Right lobe of liver (tissue), 4 donors: ENCODE measurements around the gene SPAG16.

Source experiments
- POLR2A ChIP-seq: fragments of 450-650 bp; IDR thresholded peaks from one replicate; pipeline ENCODE4 v1.6.1; 2017; ENCODE audit warnings: antibody characterized with exemption, mild to moderate bottlenecking
- TF ChIP-seq, protein P1 (sequence below), 4 donors: fragments of 200-600 bp in 3 of 4; fragments of 450-650 bp in 1 of 4; IDR thresholded peaks; one replicate each; pipeline versions ENCODE4 v1.5.1 to v1.8.0; 2016 to 2022; ENCODE audit warnings: antibody characterized with exemption in 4 of 4, mild to moderate bottlenecking in 2 of 4
- donor health status: DM: no; HTN: no; CAD: no.
- donor health status: DM: no; HTN: no; CAD: no.
- donor health status: DM: no; HTN: yes; CAD: no.

DNA sequence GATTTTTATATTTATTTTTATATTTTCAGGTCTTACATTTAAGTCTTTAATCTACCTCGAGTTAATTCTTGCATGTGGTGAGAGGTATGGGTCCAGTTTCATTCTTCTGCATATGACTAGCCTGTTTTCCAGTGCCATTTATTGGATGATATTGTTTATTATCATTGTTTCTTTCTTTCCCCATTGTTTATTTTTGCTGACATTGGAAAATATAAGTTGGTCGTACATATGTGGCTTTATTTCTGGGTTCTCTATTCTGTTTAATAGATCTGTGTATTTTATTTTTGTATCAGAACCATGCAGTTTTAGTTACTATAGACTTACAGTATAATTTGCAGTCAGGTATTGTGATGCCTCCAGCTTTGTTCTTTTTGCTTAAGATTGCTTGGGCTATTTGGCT, 1013.2 kb downstream of the SPAG16 start:
- no peak for TF ChIP-seq POLR2A
- TF ChIP-seq, protein P1, sequence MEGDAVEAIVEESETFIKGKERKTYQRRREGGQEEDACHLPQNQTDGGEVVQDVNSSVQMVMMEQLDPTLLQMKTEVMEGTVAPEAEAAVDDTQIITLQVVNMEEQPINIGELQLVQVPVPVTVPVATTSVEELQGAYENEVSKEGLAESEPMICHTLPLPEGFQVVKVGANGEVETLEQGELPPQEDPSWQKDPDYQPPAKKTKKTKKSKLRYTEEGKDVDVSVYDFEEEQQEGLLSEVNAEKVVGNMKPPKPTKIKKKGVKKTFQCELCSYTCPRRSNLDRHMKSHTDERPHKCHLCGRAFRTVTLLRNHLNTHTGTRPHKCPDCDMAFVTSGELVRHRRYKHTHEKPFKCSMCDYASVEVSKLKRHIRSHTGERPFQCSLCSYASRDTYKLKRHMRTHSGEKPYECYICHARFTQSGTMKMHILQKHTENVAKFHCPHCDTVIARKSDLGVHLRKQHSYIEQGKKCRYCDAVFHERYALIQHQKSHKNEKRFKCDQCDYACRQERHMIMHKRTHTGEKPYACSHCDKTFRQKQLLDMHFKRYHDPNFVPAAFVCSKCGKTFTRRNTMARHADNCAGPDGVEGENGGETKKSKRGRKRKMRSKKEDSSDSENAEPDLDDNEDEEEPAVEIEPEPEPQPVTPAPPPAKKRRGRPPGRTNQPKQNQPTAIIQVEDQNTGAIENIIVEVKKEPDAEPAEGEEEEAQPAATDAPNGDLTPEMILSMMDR (IDR thresholded peaks at IDR 0.05) = no peak
